ENCODE measurements around the gene TMEM151A.
"Not testable (repeated sequence)": the region's sequence is repeated elsewhere in the genome, so short reads cannot be mapped to it uniquely, and the experiment has no call there.

TMEM151A gene

DNA sequence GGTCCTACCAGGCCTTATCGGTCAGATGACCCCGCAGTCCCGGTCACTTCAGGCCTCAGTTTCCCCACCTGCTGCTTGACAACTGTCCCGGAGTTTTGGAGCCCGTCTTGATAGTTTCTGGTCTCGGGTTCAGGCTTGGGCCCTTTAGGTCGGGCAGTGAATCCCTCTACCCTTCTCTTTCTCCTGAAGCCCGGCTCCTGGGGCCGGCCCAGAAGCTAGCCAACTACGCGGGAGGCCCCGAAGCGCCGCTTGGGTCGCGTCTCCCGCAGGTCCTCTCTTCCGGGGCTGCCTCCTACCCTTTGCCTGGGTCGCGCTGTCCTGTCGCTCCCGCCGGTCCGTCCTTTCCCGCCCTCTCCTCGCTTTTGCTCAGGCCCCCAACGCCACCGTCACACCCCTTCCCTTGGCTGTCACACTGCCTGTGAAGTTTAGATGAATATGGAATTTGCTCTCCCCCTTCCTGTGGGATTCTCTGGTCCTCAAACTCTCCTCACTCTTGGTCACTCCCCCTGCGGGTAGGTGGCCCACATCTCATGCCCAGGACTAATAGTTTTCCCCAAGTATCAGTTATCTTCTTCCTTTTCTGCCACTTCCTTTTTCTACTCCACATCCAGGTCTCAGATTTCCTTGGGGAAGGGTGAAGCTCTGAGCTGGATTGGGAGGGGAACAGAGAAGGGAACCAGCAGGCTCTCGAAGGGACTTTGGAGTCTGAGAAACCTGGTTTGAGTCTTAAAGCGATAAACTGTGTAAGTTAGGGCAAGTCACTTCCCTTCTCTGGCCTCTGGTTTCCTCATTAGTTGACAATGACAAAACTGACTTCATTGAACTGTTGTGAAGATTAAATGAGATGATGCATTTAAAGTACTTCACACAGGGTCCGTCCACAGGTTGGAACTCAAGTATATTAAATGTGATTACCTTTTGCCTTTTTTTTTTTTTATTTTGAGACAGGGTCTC, 22.5 kb upstream of the TMEM151A start:
- ChIA-PET CTCF (interaction anchor here (0.7 to 2.2 kb wide), 4 partner anchors 8 to 47 kb away, joined by 3 to 10 read pairs (median 3); no protein-coding TSS in a partner anchor), POLR2A (no interaction called here)
- no peak for DNase-seq (ENCODE audit: extremely low spot score)
- TF ChIP-seq, protein P1, sequence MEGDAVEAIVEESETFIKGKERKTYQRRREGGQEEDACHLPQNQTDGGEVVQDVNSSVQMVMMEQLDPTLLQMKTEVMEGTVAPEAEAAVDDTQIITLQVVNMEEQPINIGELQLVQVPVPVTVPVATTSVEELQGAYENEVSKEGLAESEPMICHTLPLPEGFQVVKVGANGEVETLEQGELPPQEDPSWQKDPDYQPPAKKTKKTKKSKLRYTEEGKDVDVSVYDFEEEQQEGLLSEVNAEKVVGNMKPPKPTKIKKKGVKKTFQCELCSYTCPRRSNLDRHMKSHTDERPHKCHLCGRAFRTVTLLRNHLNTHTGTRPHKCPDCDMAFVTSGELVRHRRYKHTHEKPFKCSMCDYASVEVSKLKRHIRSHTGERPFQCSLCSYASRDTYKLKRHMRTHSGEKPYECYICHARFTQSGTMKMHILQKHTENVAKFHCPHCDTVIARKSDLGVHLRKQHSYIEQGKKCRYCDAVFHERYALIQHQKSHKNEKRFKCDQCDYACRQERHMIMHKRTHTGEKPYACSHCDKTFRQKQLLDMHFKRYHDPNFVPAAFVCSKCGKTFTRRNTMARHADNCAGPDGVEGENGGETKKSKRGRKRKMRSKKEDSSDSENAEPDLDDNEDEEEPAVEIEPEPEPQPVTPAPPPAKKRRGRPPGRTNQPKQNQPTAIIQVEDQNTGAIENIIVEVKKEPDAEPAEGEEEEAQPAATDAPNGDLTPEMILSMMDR (IDR thresholded peaks at IDR 0.05; ENCODE audit: control extremely low read depth, extremely low read depth, low read depth, missing control alignments) = no peak

DNA sequence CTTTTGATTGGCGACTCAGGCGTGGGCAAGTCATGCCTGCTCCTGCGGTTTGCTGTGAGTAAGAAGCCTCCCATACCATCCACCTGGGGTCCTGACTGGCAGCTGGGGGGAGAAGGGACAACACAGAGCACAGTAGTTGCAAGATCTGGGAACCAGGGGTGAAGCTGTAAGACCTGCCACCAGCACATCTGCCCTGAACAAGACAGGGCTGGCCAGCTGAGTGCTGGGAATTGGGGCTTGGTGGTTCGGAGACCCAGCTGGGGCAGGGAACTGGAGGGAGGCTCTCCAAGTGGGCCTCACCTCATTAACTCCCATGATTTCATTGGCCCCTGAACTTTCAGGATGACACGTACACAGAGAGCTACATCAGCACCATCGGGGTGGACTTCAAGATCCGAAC, 19.9 kb upstream of the TMEM151A start:
- TF ChIP-seq, protein P1 (IDR thresholded peaks at IDR 0.05; ENCODE audit: control extremely low read depth, extremely low read depth, low read depth, missing control alignments) = no peak
- ChIA-PET POLR2A (interaction anchor here (2.0 kb wide), 1 partner anchor 17 kb away, joined by 7 read pairs; the partner anchor contains the start of gene YIF1A), CTCF (no interaction called here)
- DNase-seq (ENCODE audit: extremely low spot score) = no peak

DNA sequence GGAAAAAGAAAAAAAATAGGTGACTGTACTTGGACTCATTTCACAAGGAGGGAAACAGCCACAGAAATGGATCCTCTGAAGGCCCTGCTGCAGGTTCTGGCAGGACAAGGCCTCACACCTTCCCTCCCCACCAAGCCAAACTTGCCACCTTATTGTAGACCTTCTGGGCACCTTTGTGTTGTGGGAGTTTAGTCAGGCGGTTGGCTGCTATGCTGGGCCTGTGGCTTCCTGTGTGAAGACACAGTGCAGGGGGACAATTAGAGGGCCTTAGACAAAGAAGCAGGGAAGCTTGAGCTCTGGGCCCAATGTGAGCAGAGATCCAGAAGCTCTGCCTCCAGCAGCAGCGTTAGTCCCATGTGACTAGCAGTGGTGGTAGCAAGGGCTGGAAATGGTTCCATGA, 19.1 kb upstream of the TMEM151A start:
- TF ChIP-seq, protein P1 (IDR thresholded peaks at IDR 0.05; ENCODE audit: control extremely low read depth, extremely low read depth, low read depth, missing control alignments) = no peak
- CTCF ChIA-PET = interaction anchor here (0.8 to 1.1 kb wide), 2 partner anchors 9 to 51 kb away, joined by 3 to 4 read pairs; no protein-coding TSS in a partner anchor
- no peak for DNase-seq (ENCODE audit: extremely low spot score)
- POLR2A ChIA-PET = interaction anchor here (2.0 kb wide), 1 partner anchor 16 kb away, joined by 7 read pairs; the partner anchor contains the start of gene YIF1A

DNA sequence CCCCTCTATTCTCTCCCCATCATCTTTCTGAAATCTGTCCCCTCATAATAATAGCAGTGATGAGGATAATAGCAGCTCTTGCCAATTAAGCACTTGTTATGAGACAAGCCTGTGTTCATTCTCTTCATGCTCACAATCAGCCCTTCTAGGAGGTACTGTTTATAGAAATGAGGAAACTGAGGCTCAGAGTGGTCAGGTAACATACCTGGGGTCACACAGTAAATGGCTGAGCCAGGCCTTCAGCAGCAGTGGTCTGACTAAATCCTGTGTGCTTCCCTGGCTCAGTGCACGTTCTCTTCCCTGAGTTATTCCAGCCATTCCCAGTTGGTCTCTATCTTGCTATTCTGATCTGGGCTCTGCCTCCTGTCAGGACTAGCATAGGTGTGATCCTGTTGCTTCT, 17.5 kb upstream of the TMEM151A start:
- CTCF ChIA-PET = interaction anchor here (0.9 kb wide), 1 partner anchor 16 kb away, joined by 4 read pairs; no protein-coding TSS in a partner anchor
- POLR2A ChIA-PET = no interaction called here

DNA sequence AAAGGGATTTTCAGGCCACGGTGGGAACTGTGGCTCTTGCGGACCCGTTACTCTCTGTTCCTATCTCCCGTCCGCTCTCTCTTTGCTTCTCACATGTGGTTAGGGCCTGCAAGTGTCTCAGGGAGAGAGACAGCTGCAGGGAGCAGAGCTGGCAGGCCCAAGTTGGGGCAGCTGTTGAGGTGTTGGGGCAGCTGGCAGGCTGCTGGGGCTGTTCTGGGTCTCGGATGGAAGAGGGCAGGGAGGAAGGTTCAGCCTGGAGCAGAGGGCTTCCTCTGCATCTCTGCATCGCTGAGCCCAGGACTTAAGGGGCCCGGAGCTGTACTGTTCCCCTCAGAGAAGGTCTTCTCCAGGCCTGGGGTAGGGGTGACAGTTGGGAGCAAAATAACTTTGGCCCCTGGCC, 16.3 kb upstream of the TMEM151A start:
- TF ChIP-seq, protein P1 (IDR thresholded peaks at IDR 0.05; ENCODE audit: control extremely low read depth, extremely low read depth, low read depth, missing control alignments) = no peak
- CTCF ChIA-PET = no interaction called here
- DNase-seq (ENCODE audit: extremely low spot score) = no peak
- POLR2A ChIA-PET = no interaction called here

More for the DNA sequence above, 17.5 kb upstream of the TMEM151A start:
- TF ChIP-seq, protein P1 (IDR thresholded peaks at IDR 0.05; ENCODE audit: control extremely low read depth, extremely low read depth, low read depth, missing control alignments) = no peak
- DNase-seq (ENCODE audit: extremely low spot score) = no peak

DNA sequence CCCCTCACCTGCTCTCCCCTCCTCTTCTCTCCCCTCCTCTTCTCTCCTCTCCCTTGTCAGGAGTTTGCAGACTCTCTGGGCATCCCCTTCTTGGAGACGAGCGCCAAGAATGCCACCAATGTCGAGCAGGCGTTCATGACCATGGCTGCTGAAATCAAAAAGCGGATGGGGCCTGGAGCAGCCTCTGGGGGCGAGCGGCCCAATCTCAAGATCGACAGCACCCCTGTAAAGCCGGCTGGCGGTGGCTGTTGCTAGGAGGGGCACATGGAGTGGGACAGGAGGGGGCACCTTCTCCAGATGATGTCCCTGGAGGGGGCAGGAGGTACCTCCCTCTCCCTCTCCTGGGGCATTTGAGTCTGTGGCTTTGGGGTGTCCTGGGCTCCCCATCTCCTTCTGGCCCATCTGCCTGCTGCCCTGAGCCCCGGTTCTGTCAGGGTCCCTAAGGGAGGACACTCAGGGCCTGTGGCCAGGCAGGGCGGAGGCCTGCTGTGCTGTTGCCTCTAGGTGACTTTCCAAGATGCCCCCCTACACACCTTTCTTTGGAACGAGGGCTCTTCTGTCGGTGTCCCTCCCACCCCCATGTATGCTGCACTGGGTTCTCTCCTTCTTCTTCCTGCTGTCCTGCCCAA, 15.6 kb upstream of the TMEM151A start:
- ChIA-PET POLR2A (no interaction called here), CTCF (no interaction called here)
- DNase-seq (ENCODE audit: extremely low spot score) = no peak
- TF ChIP-seq, protein P1 (IDR thresholded peaks at IDR 0.05; ENCODE audit: control extremely low read depth, extremely low read depth, low read depth, missing control alignments) = no peak

DNA sequence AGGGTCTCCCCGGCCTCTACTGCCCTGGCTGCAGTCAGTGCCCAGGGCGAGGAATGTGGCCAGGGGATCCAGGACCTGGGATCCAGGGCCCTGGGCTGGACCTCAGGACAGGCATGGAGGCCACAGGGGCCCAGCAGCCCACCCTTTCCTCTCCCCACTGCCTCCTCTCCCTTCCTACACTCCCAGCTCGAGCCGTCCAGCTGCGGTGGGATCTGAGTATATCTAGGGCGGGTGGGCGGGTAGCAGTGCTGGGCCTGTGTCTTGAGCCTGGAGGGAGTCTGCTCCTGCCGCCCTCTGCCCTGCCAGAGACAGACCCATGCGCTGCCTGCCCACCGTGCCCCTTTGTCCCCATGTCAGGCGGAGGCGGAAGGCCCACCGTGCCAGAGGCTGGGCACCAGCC, 15.1 kb upstream of the TMEM151A start:
- DNase-seq (ENCODE audit: extremely low spot score); POLR2A ChIA-PET: not testable (repeated sequence)
- CTCF ChIA-PET = interaction anchor here (1.0 kb wide), 1 partner anchor 8 kb away, joined by 3 read pairs; no protein-coding TSS in a partner anchor

DNA sequence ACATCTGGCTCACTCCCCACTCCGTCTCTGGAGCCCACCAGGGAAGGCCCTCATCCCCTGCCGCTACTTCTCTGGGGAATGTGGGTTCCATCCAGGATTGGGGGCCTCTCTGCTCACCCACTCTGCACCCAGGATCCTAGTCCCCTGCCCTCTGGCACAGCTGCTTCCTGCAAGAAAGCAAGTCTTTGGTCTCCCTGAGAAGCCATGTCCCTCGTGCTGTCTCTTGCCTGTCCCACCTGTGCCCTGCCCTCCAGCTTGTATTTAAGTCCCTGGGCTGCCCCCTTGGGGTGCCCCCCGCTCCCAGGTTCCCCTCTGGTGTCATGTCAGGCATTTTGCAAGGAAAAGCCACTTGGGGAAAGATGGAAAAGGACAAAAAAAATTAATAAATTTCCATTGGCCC, 14.6 kb upstream of the TMEM151A start:
- DNase-seq (ENCODE audit: extremely low spot score) = not testable (repeated sequence)
- CTCF ChIA-PET = interaction anchor here (1.0 kb wide), 1 partner anchor 8 kb away, joined by 3 read pairs; no protein-coding TSS in a partner anchor
- POLR2A ChIA-PET = interaction anchor here (0.9 kb wide), 1 partner anchor 12 kb away, joined by 3 read pairs; the partner anchor contains the start of gene YIF1A
